Measurements from ENCODE around the gene AADACL3.

The AADACL3 gene

DNA sequence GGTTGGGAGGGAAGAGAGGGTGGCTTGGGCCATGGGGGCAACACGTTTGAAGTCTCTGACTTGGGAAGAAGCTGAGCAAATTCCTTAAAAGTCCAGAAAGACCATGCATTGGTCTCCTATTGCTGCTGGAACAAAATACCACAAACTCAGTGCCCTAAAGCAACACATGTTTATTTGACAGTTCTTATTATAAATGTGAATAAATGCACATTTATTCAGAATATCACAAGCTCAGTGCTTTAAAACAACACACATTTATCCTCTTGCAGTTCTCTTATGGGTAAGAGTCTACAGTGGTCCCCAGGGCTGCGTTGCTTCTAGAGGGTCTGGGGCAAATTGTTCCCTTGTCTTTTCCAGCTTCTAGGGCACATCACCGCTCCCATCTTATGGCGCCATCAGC lies 47.6 kb downstream of the AADACL3 start:
- DNase-seq (ENCODE audit: low read depth in 2 of 2, low spot score in 1 of 2) = no peak

DNA sequence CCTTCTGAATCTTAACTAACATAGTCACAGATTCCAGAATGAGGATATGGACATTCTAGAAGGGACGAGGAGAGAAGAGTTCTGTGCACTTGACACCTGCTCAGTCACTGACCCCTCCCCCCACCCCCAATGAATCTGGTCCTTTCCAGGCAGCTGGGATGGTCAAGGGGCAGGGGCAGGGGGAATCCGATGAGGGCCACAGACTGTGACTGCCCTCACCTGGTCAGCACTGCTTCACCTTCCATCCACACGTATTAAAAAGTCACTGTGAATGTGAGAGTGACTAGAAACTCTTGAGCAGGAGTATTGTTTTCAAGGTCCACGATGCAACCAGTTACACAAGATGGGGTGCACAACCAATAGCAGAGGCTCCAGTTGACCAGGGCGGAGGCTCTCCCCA lies 48.1 kb downstream of the AADACL3 start:
- DNase-seq (ENCODE audit: low read depth in 2 of 2, low spot score in 1 of 2) = no peak

DNA sequence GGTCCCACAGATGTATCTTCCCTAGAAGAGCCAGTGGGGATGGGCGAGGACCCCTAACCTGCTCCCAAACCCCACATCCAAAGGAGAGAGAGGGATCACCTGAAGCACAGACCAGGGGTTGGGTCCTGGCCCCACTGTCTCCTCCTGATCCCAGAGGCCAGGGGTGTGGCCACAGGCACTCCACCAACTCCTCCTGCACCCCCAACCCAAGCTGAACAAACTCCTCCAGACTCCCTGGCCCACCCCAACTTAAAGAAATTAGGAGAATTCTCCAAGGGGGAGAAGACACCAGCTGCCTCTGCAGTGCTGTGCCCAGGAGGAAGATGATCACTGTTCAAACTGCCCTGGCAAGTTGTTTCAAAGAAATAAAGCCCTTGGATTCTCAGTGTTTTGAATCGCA lies 53.1 kb downstream of the AADACL3 start:
- no peak for DNase-seq (ENCODE audit: low read depth in 2 of 2, low spot score in 1 of 2)

DNA sequence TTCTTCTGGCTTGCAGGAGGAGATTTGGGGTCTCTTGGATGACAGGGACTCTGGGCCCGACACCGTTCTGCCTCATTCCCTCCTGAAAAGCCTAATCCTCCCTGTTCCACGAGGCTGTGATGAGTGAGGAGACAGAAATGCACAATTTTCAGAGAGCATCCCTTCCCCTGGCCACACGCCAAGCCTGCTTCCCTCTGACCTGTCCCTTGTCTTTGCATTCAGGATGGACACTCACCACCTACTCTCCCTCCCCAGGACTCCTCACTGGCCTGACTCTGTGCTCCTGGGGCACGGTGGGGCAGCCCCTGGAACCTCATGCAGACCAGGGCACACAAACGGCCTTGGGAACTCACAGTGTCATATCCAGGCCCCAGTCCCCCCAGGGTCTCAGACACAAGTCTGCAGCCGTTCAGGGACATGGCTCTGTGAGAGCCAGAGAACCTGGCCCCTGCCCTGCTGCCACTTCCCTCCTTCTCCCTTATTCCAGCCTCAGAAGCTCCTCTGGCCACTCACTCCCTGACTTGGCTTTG lies 54.1 kb downstream of the AADACL3 start:
- no peak for DNase-seq (ENCODE audit: low read depth in 2 of 2, low spot score in 1 of 2)

DNA sequence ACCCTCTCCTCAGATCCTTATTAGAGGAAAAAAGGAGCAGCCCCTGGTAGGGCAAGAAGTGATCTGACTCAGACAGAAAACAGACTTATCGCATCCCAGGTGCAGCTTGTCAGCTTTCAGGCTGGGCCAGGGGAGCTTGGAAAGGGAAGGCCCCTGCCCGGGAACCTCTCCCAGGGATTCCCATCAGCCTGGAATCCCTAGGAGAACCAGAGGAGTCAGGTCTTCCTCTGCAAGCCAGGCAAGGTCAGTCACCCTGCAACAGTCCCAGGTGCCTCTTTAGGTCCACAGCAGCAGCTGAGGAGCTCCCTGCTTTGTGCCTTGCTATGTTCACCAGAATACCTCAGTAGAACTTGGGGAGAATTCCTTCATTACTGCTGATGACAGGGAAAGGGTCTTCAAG lies 54.7 kb downstream of the AADACL3 start:
- DNase-seq (ENCODE audit: low read depth in 2 of 2, low spot score in 1 of 2) = no peak

DNA sequence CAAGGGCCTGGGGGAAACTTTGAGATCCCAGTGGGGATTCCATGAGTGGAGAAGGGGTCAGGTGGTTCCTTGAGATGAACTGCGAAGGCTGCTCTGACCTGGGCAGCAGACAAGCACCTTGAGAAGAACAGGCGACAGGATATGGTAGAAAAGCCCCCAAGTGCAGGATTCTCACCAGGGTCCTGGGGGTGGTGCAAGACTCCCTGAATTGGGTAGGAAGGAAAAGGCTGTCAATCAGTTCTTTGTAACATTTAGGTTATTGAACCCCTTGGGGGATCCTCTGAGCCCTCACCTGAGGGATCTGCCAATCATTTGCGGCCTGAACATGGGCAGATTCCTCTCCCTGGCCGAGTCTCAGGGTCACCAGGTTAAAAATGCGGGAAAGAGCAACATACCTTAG lies 55.3 kb downstream of the AADACL3 start:
- DNase-seq (ENCODE audit: low read depth in 2 of 2, low spot score in 1 of 2) = no peak

DNA sequence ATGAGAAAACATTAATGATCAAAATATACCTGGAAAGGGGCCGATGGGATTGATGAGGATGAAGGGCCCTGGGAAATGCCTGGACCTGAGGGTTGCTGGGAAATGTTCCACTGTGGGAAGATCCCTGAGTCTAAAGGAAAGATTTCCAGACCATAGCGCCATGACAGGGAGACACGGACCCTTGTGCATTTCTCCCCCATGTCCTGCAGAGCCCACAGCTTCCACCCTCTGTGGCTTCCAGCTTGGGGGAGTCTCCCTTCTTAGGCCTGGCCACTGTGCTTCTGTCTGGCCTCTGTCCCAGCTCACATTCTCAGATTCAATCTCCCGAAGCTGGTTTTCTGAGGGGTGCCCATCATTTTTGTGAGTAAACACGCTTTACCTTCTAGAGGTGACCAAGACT lies 56.6 kb downstream of the AADACL3 start:
- no peak for DNase-seq (ENCODE audit: low read depth in 2 of 2, low spot score in 1 of 2)

DNA sequence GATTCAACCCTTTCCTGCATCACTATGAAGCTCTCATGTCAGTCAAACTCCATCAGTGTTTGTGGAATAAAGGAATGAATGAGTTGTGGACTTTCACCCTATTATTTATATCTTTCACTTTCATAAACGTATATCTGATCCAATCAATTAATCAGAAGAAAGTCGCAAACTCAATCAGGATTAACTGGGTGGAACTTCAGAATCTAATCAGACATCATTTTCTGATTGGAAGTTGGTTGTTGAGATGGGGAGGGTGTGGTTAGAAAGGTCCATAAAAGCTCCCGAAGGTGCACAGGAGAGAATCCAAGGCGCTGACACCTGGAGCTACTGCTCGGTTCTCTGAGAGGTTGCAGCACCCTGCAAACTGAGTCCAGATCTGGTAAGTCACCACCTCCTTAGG lies 57.5 kb downstream of the AADACL3 start, which contains the start of gene PRAMEF12:
TSS of gene PRAMEF12 (plus strand) at position 301 of the 400 bp plus-strand sequence. CDS start 1,130 bp downstream, outside the sequence.
- DNase-seq (ENCODE audit: low read depth in 2 of 2, low spot score in 1 of 2) = no peak

DNA sequence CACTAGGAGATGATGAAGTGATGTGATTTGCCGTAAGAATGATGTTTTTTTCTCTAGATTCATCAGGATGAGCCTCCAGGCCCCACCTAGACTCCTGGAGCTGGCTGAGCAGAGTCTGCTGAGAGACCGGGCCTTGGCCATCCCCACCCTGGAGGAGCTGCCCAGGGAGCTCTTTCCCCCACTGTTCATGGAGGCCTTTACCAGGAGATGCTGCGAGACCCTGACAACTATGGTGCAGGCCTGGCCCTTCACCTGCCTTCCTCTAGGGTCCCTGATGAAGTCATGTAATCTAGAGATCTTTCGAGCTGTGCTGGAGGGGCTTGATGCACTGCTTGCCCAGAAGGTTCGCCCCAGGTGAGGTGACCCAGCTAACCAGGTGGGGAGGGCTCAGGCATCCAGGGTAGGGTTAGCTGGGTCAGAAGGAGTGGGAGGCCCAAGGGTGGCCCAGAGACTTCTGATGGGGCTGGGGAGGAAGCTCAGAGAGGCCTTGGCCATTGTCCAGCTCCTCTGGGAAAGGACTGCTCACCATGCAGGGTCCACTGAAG lies 59.0 kb downstream of the AADACL3 start:
- no peak for DNase-seq (ENCODE audit: low read depth in 2 of 2, low spot score in 1 of 2)

DNA sequence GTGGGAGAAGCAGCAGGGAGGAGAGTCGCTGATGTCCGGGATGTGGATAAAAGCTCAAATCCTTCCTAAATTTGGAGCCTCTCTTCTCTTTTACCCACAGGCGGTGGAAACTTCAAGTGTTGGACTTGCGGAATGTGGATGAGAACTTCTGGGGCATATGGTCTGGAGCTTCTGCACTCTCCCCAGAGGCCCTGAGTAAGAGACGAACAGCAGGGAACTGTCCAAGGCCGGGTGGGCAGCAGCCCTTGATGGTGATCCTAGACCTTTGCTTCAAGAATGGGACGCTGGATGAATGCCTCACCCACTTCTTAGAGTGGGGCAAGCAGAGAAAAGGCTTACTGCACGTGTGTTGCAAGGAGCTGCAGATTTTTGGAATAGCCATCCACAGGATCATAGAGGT lies 59.5 kb downstream of the AADACL3 start:
- no peak for DNase-seq (ENCODE audit: low read depth in 2 of 2, low spot score in 1 of 2)

DNA sequence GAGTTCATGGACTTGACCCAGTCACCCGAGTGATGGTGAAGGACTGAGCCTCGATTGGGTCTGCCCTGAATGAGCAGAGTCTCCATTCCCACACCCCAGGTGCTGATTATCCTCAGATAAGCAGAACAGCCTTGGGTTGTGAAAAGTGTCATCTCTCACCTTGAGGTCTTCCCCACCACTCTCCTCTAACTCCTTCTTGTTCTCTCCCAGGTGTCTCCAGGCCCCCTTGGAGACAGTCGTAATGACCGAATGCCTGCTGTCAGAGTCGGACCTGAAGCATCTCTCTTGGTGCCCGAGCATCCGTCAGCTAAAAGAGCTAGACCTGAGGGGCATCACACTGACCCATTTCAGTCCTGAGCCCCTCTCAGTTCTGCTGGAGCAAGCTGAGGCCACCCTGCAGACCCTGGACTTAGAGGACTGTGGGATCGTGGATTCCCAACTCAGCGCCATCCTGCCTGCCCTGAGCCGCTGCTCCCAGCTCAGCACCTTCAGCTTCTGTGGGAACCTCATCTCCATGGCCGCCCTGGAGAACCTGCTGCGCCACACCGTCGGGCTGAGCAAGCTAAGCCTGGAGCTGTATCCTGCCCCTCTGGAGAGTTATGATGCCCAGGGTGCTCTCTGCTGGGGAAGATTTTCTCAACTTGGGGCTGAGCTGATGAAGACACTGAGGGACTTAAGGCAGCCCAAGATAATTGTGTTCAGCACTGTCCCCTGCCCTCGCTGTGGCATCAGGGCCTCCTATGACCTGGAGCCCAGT lies 61.1 kb downstream of the AADACL3 start:
- no peak for DNase-seq (ENCODE audit: low read depth in 2 of 2, low spot score in 1 of 2)

Measured in stimulated activated CD8-positive, alpha-beta memory T cell treated with anti-CD3 and anti-CD28 coated beads, Interleukin-4, amount 100 ng/mL, for 1 hour (primary cell).